ENCODE results near the gene STH. TPM values are rescaled to one million over a fixed set of nuclear protein-coding genes. Genes with fewer than 3 reads are reported as not detected.

Gene STH
- total and polyA plus RNA-seq, 2 donors (not counting 1 experiment from before 2014, with no cell fraction given) = not detected

DNA sequence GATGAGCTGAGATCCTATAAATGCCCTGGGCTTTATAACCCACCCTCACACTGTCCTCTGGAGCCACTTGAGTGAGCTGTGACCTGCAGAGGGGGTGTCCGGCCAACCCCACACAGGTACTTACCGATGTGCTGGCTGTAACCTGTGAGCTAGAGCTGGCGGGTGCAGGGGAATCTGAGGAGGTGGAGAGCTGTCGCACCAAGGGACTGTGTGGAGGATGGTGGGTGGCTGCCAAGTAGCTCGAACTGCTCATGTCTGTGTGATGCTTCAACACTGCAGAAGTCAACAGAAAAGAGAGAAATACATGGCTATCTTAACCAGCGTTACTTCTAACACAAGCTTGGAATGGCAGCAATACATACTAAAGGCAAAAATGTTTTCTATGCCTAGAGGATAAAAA, 39.4 kb downstream of the STH start:
- Histone ChIP-seq H4K20me1 (ENCODE audit: control insufficient read depth, extremely low read depth, insufficient read depth, low read length) (no peaks in the 10 kb centered on the region), H3K27ac (ENCODE audit: insufficient read depth, low read length) (no peak overlapping the region), H3K4me1 (ENCODE audit: control insufficient read depth, extremely low read depth, insufficient read depth, low read length) (no peaks in the 10 kb centered on the region), H3K79me2 (ENCODE audit: control insufficient read depth, insufficient read depth, low read length) (no peaks in the 10 kb centered on the region), H2AFZ (ENCODE audit: low read length) (no peak overlapping the region), H3K36me3 (ENCODE audit: control insufficient read depth, insufficient read depth, low read length) (peaks cover 10% of the 10 kb centered on the region), H3K4me3 (replicated peaks in 1 of 4; ENCODE audit: control extremely low read depth in 1 of 4, insufficient read depth in 1 of 4, low read depth in 3 of 4, low read length in 4 of 4) (no peak overlapping the region), H3K9ac (ENCODE audit: insufficient read depth, low read length) (no peak overlapping the region), H3K9me3 (ENCODE audit: control insufficient read depth, insufficient read depth, low read depth, low read length) (no peaks in the 10 kb centered on the region), H3K27me3 (ENCODE audit: control insufficient read depth, insufficient read depth, low read length) (no peaks in the 10 kb centered on the region), H3K4me2 (ENCODE audit: extremely low read depth, insufficient read depth, low read length) (no peak overlapping the region)
- TF ChIP-seq, protein P1, sequence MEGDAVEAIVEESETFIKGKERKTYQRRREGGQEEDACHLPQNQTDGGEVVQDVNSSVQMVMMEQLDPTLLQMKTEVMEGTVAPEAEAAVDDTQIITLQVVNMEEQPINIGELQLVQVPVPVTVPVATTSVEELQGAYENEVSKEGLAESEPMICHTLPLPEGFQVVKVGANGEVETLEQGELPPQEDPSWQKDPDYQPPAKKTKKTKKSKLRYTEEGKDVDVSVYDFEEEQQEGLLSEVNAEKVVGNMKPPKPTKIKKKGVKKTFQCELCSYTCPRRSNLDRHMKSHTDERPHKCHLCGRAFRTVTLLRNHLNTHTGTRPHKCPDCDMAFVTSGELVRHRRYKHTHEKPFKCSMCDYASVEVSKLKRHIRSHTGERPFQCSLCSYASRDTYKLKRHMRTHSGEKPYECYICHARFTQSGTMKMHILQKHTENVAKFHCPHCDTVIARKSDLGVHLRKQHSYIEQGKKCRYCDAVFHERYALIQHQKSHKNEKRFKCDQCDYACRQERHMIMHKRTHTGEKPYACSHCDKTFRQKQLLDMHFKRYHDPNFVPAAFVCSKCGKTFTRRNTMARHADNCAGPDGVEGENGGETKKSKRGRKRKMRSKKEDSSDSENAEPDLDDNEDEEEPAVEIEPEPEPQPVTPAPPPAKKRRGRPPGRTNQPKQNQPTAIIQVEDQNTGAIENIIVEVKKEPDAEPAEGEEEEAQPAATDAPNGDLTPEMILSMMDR (conservative IDR thresholded peaks at IDR 0.05 in 1 of 2, IDR thresholded peaks at IDR 0.05 in 1 of 2; ENCODE audit: low read depth in 1 of 2, low read length in 2 of 2) = no peak
- DNase-seq (ENCODE audit: low read depth in 2 of 2) = no peak

DNA sequence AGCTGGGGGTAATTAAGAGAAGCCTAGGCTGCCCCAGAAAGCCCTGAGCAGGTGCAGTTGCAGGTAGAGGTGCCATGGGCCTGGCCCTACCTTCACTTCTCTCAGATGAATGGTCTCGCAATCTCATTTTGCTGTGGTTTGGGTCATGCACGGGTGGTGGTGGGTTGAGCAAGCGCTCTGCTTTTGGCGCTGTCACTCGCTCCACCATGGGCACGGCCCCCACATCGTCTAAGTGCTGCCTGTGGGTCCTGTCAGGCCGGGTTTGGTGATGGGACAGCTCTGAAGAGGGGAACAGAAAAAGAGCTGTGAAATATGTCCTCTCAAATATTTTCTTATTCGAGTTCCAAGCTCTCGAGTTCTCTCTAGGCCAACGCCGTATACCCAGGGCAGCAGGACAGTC, 39.9 kb downstream of the STH start:
- Histone ChIP-seq H3K27me3 (ENCODE audit: control insufficient read depth, insufficient read depth, low read length) (no peaks in the 10 kb centered on the region), H3K36me3 (ENCODE audit: control insufficient read depth, insufficient read depth, low read length) (peaks cover 9% of the 10 kb centered on the region), H3K4me1 (ENCODE audit: control insufficient read depth, extremely low read depth, insufficient read depth, low read length) (no peaks in the 10 kb centered on the region), H3K9me3 (ENCODE audit: control insufficient read depth, insufficient read depth, low read depth, low read length) (no peaks in the 10 kb centered on the region), H3K27ac (ENCODE audit: insufficient read depth, low read length) (no peak overlapping the region), H4K20me1 (ENCODE audit: control insufficient read depth, extremely low read depth, insufficient read depth, low read length) (no peaks in the 10 kb centered on the region), H3K4me3 (replicated peaks in 1 of 4; ENCODE audit: control extremely low read depth in 1 of 4, insufficient read depth in 1 of 4, low read depth in 3 of 4, low read length in 4 of 4) (no peak overlapping the region), H3K9ac (ENCODE audit: insufficient read depth, low read length) (no peak overlapping the region), H3K79me2 (ENCODE audit: control insufficient read depth, insufficient read depth, low read length) (no peaks in the 10 kb centered on the region), H3K4me2 (ENCODE audit: extremely low read depth, insufficient read depth, low read length) (no peak overlapping the region), H2AFZ (ENCODE audit: low read length) (no peak overlapping the region)
- DNase-seq (ENCODE audit: low read depth in 2 of 2) = no peak
- TF ChIP-seq, protein P1 (conservative IDR thresholded peaks at IDR 0.05 in 1 of 2, IDR thresholded peaks at IDR 0.05 in 1 of 2; ENCODE audit: low read depth in 1 of 2, low read length in 2 of 2) = no peak
- no peak for TF ChIP-seq EZH2 (IDR thresholded peaks at IDR 0.05; ENCODE audit: low read length, missing control alignments)

DNA sequence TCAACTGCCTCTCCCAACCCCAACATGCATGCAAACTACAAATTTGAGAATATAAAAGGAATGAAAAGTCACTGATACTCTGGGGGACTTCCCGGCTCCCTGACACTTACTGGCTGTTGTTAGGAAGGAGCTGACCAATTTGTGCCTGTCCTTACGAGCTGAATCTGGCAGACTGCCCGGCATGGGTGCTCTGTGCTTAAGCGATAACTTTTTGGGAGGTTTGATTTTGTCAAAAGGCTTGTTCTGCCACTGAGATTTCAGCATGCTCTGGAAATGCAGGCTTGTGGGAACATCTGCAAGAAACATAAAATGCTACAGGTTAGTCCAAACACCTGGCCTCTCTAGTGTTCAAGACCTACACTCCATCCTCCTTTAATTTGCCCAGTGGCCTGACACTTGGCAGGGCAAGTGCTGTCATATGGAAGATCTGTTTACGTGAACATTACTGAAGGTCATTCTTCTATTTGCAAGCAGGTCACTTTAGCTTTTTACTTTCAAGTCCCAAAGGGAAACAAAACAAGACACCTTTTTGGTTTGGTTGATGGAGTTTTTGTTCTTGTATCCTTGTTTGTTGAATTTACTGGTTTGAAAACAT, 40.6 kb downstream of the STH start:
- H3K27ac ChIP-seq (ENCODE audit: insufficient read depth, low read length) = no peak overlapping the region
- H3K9ac ChIP-seq (ENCODE audit: insufficient read depth, low read length) = no peak overlapping the region
- H3K27me3 ChIP-seq (ENCODE audit: control insufficient read depth, insufficient read depth, low read length) = no peaks in the 10 kb centered on the region
- H3K79me2 ChIP-seq (ENCODE audit: control insufficient read depth, insufficient read depth, low read length) = no peaks in the 10 kb centered on the region
- no peak overlapping the region for H3K4me3 ChIP-seq (replicated peaks in 1 of 4; ENCODE audit: control extremely low read depth in 1 of 4, insufficient read depth in 1 of 4, low read depth in 3 of 4, low read length in 4 of 4)
- TF ChIP-seq, protein P1 (conservative IDR thresholded peaks at IDR 0.05 in 1 of 2, IDR thresholded peaks at IDR 0.05 in 1 of 2; ENCODE audit: low read depth in 1 of 2, low read length in 2 of 2) = no peak
- no peak for TF ChIP-seq EZH2 (IDR thresholded peaks at IDR 0.05; ENCODE audit: low read length, missing control alignments)
- H3K4me2 ChIP-seq (ENCODE audit: extremely low read depth, insufficient read depth, low read length) = no peak overlapping the region
- H4K20me1 ChIP-seq (ENCODE audit: control insufficient read depth, extremely low read depth, insufficient read depth, low read length) = no peaks in the 10 kb centered on the region
- no peaks in the 10 kb centered on the region for H3K9me3 ChIP-seq (ENCODE audit: control insufficient read depth, insufficient read depth, low read depth, low read length)
- peaks cover 8% of the 10 kb centered on the region for H3K36me3 ChIP-seq (ENCODE audit: control insufficient read depth, insufficient read depth, low read length)
- peaks cover 2% of the 10 kb centered on the region for H3K4me1 ChIP-seq (ENCODE audit: control insufficient read depth, extremely low read depth, insufficient read depth, low read length)
- DNase-seq (ENCODE audit: low read depth in 2 of 2) = no peak
- H2AFZ ChIP-seq (ENCODE audit: low read length) = no peak overlapping the region
